Measurements from ENCODE around the gene ANKS1B. TPM values are rescaled to one million over a fixed set of nuclear protein-coding genes. Genes with fewer than 3 reads are reported as not detected.

The ANKS1B gene
- total RNA-seq, 4 donors from 2014 or later = 4.9 to 15.4 (median 9.4) TPM

DNA sequence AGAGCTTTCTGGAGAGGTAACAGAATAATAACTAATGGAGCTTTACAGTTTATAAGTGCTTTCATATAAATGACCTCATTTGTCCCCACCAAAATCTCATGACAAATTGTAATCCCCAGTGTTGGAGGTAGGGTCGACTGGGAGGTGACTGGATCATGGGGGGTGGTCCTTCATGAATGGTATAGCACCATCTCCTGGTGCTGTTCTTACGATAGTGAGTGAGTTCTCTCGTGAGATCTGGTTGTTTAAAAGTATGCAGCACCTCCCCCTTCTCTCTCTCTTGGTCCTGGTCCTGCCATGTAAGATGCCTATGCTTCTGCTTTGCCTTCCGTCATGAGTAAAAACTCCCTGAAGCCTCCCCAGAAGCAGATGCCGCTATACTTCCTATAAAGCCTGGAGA, 760.5 kb downstream of the ANKS1B start:
- TF ChIP-seq POLR2AphosphoS5 (IDR thresholded peaks at IDR 0.05) (no peak), EP300 (IDR thresholded peaks at IDR 0.05) (no peak), POLR2A (IDR thresholded peaks at IDR 0.05) (no peak)
- TF ChIP-seq, protein P1, sequence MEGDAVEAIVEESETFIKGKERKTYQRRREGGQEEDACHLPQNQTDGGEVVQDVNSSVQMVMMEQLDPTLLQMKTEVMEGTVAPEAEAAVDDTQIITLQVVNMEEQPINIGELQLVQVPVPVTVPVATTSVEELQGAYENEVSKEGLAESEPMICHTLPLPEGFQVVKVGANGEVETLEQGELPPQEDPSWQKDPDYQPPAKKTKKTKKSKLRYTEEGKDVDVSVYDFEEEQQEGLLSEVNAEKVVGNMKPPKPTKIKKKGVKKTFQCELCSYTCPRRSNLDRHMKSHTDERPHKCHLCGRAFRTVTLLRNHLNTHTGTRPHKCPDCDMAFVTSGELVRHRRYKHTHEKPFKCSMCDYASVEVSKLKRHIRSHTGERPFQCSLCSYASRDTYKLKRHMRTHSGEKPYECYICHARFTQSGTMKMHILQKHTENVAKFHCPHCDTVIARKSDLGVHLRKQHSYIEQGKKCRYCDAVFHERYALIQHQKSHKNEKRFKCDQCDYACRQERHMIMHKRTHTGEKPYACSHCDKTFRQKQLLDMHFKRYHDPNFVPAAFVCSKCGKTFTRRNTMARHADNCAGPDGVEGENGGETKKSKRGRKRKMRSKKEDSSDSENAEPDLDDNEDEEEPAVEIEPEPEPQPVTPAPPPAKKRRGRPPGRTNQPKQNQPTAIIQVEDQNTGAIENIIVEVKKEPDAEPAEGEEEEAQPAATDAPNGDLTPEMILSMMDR (IDR thresholded peaks at IDR 0.05) = no peak
- 71% methylated on average over 5 of the region's 5 CpGs for WGBS
- no peaks in the 10 kb centered on the region for H3K9me3 ChIP-seq
- no peaks in the 10 kb centered on the region for H3K36me3 ChIP-seq
- H3K4me1 ChIP-seq = no peaks in the 10 kb centered on the region
- no peak overlapping the region for H3K4me3 ChIP-seq
- H3K27me3 ChIP-seq = no peaks in the 10 kb centered on the region
- DNase-seq (ENCODE audit: low spot score in 2 of 2) = no peak
- no peak overlapping the region for H3K27ac ChIP-seq

DNA sequence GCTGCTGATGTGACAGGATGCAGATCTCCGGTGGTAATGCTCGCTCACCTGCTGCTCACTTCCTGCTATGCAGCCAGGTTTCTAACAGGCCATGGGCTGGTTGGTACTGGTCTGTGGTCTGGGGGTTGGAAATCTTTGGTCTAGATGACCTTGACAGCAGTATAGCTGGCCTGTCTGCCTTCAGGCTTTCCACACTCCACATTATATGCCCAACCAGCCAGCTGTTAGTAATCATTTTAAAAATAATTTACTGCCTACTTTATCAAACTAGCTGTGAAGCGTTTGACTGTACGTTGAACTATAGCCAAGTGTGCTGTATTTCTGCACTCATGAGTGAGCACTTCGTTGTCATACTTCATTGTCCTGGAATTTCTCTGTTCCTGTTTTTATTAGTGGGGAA, 761.2 kb downstream of the ANKS1B start:
- no peak for DNase-seq (ENCODE audit: low spot score in 2 of 2)
- Histone ChIP-seq H3K36me3 (no peaks in the 10 kb centered on the region), H3K27ac (no peak overlapping the region), H3K27me3 (no peaks in the 10 kb centered on the region), H3K4me1 (no peaks in the 10 kb centered on the region), H3K9me3 (no peaks in the 10 kb centered on the region), H3K4me3 (no peak overlapping the region)
- TF ChIP-seq POLR2AphosphoS5 (IDR thresholded peaks at IDR 0.05) (no peak), POLR2A (IDR thresholded peaks at IDR 0.05) (no peak), EP300 (IDR thresholded peaks at IDR 0.05) (no peak)
- TF ChIP-seq, protein P1 (IDR thresholded peaks at IDR 0.05) = no peak
- 64% methylated on average over 5 of the region's 5 CpGs for WGBS

DNA sequence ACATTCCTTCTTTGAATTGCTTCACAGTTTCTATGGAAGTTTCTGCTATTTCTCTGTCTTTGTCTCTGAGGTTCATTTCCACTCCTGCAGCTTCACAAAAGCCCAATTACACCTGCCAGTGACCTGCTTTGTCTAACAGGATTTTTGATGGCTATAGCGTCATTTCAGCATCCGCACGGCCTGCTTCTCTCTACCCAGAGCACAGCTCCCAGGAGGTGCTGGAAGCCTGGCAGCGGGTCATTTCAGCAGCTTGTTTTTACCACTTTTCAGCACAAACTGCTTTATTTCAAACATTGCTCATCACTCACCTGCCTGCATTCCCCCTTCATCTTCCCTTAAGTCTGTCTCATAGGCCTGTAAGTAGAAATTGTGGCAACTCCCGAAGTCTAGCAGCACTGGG, 771.7 kb downstream of the ANKS1B start:
- Histone ChIP-seq H3K27me3 (no peaks in the 10 kb centered on the region), H3K27ac (no peak overlapping the region), H3K4me1 (no peaks in the 10 kb centered on the region), H3K4me3 (no peak overlapping the region), H3K36me3 (no peaks in the 10 kb centered on the region), H3K9me3 (peaks cover 15% of the 10 kb centered on the region)
- 90% methylated on average over 5 of the region's 5 CpGs for WGBS
- DNase-seq (ENCODE audit: low spot score in 2 of 2) = no peak
- TF ChIP-seq EP300 (IDR thresholded peaks at IDR 0.05) = no peak
- no peak for TF ChIP-seq POLR2A (IDR thresholded peaks at IDR 0.05)
- TF ChIP-seq, protein P1 (IDR thresholded peaks at IDR 0.05) = no peak
- TF ChIP-seq POLR2AphosphoS5 (IDR thresholded peaks at IDR 0.05) = no peak

DNA sequence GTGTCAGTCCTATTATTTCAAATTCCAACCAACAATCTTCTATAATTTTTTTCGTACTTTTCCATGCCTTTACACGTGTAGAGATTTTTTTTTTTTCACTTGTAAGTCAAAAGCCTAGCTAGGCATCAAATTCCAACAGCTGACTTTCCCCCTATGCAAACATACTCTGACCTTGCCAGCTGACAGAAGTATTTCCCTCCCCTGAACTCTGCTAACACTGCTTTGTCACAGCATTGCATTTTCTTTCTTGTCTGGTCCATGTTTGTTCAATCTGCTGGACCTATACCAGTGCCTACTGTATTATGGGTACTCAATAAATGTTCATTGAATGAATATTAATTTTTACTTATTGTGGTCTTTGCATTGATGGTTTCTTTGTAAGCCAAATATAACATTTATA, 772.5 kb downstream of the ANKS1B start:
- Histone ChIP-seq H3K4me1 (no peaks in the 10 kb centered on the region), H3K27ac (no peak overlapping the region), H3K4me3 (no peak overlapping the region), H3K36me3 (no peaks in the 10 kb centered on the region), H3K27me3 (no peaks in the 10 kb centered on the region), H3K9me3 (peaks cover 15% of the 10 kb centered on the region)
- no peak for DNase-seq (ENCODE audit: low spot score in 2 of 2)
- TF ChIP-seq, protein P1 (IDR thresholded peaks at IDR 0.05) = no peak
- 53% methylated on average over 2 of the region's 2 CpGs for WGBS

DNA sequence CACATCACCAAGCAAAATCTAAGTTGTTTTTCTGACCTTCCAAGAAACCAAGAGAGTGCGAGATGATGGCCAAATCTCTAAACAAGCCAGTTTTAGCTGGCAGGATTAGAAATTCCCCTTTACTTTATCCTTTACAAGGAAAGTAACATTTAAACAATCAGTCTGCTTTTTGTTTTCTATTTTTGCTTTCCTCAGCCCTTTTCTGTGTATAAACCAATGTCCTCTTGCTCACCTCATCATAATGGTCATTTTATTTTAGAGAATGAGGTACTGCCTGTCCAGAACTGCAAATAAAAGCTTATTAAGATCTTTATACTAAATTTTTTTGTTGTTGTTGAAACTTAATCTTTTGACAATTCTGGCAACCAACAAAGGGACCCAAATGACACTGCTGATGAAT, 779.6 kb downstream of the ANKS1B start:
- TF ChIP-seq EP300 (IDR thresholded peaks at IDR 0.05) (no peak), POLR2A (IDR thresholded peaks at IDR 0.05) (no peak), POLR2AphosphoS5 (IDR thresholded peaks at IDR 0.05) (no peak)
- TF ChIP-seq, protein P1 (IDR thresholded peaks at IDR 0.05) = no peak
- Histone ChIP-seq H3K27me3 (no peaks in the 10 kb centered on the region), H3K36me3 (no peaks in the 10 kb centered on the region), H3K4me1 (no peaks in the 10 kb centered on the region), H3K4me3 (no peak overlapping the region), H3K9me3 (no peaks in the 10 kb centered on the region), H3K27ac (no peak overlapping the region)
- WGBS = 100% methylated on average over 1 of the region's 1 CpG
- no peak for DNase-seq (ENCODE audit: low spot score in 2 of 2)

All from suprapubic skin (tissue), 4 donors.